GM21423 (cell line): ENCODE data around the gene JAML.

ENCODE experiments used
- ATAC-seq: cut with Tn5 transposase; IDR thresholded peaks from one replicate; pipeline ENCODE4 v1.9.1; 2021; ENCODE audit warnings: mild to moderate bottlenecking, moderate library complexity; ENCODE audit not compliant: unreplicated experiment

The JAML gene, protein sequence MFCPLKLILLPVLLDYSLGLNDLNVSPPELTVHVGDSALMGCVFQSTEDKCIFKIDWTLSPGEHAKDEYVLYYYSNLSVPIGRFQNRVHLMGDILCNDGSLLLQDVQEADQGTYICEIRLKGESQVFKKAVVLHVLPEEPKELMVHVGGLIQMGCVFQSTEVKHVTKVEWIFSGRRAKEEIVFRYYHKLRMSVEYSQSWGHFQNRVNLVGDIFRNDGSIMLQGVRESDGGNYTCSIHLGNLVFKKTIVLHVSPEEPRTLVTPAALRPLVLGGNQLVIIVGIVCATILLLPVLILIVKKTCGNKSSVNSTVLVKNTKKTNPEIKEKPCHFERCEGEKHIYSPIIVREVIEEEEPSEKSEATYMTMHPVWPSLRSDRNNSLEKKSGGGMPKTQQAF

GRCh38 chr11:118224511-118225188 is at the start of gene JAML:
TSS of gene JAML (minus strand) at chr11:118225011. CDS start at chr11:118214866, 10,145 bp downstream.
- peak; percentile 35 for ATAC-seq

DNA sequence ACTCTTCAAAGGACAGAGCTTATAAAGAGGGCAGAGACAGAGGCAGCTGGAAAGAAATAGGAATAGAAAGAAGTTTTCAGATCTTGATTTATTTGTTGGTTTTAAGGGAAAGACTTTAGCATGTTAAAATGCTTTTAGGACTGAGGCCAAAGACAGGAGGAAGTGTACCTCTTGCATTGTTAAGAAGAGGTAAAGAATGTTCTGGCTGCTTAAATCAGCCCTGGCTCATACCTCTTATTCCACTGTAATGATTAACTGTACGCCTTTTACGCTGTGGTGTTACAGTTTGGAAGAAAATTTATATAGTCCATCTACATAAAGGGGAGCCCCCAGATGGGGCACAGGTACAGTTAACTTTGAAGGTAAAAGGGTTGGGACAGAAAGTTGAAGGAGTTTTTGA is 49.4 kb upstream of the JAML start:
- ATAC-seq, result no peak

DNA sequence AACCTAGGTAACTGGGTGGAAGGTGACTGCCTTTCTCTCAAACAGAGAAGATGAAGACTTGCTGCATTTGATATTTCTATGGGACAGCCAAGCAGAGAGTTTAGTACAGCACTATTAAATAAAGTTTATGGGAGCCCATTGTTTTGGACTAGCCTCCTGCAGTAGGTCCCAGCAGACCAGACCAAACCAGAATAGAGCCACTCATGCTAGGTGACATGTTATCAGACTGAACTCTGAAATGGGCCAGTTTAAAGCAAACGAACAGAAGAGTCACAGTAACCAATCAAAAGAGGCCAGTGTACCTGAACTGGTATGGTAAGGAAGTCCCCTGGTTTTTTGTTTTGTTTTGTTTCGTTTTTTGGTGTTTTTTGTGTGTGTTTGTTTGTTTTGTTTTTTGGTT is 47.2 kb upstream of the JAML start:
- no peak for ATAC-seq

- ATAC-seq, result no peak
Measured at GRCh38 chr11:118267486-118267885, 42.7 kb upstream of the JAML start.

- no peak for ATAC-seq
Measured at GRCh38 chr11:118265954-118266353, 41.1 kb upstream of the JAML start.

GRCh38 chr11:118264569-118265465 is 40.0 kb upstream of the JAML start:
- ATAC-seq, result no peak

DNA sequence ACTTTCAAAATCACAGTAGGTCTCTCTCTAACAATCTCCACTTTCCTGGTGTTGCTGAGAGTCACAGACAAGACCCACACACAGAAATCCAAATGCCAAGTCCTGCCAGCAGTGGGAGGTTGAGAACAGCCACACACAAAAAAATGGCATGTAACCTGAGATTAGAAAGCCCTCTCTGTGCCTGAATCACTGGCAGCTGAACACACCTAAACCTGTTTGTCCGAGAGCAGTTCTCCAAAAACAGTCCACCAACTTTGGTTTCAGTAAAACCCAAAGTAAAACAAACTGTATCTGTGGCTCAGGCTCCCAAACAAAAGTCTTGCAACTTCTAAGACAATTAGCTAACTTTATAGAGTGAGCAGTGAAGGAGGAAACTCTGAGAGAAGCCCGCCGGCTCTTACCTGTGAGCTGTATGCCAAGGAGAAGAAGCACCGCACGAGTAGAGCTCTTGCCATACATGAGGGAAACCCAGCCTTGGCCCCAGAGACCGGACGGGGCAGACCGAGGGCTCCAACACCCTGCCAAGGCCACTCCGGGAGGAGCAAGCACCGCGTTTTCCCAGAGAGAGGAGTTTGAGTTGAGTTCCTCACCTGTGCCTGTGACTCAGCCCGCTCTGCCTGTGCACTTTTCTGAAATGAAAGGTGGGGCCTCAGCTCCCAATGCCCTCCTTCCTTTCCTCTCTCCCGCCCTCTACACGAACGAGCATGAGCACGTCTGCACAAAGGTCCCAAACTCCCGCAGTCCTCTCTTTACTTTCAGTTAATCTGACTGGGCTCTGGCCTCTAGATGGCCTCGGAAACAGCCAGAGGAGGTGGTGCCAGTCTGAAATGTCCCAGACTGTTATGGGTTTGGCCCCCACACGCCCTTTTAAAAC is 39.1 kb upstream of the JAML start, which contains the start of gene MPZL2:
MPZL2 (minus strand) TSS at position 603 of the 874 bp plus-strand sequence; CDS start at position 459, 144 bp downstream.
- ATAC-seq, result no peak

DNA sequence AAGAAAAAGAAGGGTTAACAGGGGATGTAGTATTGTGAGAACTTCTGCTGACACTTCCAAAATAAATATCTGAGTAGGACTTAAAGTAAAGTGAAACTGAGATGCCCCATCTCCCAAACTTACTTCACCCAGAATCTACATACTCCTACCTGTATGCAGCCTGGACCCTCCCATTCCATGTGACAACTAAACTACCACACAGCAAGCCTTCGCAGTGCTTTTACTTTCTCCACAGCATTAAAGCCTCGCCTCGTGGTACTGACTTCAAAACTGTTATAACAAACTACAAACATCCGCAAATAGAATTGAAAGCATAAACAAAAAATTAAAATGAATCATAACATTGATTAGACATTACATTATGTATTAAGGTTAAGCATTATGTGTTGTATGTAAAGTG is 38.3 kb upstream of the JAML start:
- no peak for ATAC-seq

DNA sequence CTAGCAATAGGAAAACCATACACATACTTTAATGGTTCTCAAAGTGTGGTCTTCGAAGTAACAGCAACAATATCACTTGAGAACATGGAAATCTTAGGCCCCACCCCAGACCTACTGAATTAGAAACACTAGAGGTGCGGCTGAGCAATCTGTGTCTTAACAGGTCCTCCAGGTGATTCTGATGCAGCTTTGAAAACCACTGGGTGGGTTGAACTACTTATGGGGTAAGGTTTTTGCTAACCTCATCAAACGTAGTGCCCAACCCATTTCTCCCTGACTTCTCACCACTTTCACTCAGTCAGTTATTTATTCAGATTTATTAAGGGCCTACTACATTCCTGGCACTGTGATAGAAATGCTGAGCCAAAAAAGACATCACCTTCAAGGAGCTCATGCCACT is 35.5 kb upstream of the JAML start:
- no peak for ATAC-seq

- ATAC-seq, result no peak
Measured at GRCh38 chr11:118259138-118259537, 34.3 kb upstream of the JAML start.

DNA sequence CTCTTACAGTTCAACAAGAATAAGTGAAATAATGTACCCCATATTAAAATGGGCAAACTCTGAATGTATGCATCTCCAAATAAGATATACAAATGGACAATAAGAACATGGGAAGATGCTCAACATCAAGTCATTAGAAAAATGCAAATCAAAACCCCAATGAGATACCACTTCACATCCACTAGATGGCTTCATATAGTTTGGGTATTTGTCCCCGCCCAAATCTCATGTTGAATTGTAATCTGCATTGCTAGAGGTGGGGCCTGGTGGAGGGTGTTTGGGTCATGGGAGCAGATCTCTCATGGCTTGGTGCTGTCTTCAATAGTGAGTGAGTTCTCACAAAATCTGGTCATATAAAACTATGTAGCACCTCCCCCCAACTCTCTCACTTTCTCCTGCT is 33.6 kb upstream of the JAML start:
- ATAC-seq, result no peak

DNA sequence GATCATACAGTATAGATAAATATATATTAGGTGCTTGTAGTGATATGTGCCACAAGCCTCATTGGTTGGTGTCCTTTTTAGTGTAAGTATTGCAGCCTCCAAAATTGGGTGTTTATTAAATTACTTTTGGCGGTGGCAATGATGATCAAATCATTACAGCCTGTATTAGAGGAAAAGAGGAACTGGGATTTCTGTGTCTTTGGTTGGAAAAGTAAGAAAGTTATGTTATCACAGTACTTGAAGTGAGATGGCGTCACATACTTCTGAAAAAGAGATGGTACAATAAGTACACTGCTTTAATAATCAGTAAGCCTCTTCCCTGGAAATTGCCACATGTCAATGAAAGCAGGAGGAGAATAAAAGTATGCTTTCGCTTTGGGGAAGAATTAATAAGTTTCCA is 27.9 kb upstream of the JAML start:
- ATAC-seq, result no peak

DNA sequence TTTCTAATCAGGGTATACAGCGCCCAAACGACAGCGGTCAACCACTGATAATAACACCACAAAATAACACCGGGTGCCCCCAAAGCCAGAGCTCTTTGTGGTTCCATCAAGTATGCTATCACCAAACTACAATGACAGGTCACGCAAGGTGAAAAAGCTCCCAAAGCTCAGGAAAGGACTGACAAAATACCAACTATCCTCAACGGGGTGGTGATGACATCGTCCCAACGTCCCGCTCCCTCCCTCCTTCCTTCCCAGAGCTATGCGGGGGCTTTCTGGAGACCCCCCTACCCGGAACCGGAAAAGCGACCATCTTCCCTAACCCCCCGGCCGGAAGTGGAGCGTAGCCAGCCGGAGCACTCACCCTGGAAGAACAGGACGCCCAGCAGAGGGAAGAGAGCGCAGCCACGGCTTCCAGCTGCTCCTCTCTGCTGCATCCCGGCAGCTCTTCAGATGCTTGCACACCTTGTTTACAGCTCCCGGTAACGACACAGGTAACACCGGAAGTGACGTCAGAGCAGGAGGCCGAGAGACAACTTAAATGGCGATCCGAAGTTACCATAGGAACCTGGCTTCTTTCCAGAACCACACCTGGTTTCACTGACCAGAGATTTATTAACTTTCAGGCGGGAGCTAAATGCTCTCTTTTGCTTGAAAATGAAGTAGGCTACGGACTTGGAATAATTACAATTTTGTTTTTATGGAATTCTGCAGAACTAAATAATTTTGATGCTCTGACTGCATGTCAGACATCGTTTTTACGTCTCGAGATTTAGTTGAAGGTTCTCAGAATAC is 27.2 kb upstream of the JAML start, which contains the start of gene MPZL3:
MPZL3 (minus strand) TSS at position 508 of the 795 bp plus-strand sequence; CDS start at position 437, 71 bp downstream.
- ATAC-seq, result peak; percentile 77

GRCh38 chr11:118247041-118247440 is 22.2 kb upstream of the JAML start:
- ATAC-seq, result no peak

DNA sequence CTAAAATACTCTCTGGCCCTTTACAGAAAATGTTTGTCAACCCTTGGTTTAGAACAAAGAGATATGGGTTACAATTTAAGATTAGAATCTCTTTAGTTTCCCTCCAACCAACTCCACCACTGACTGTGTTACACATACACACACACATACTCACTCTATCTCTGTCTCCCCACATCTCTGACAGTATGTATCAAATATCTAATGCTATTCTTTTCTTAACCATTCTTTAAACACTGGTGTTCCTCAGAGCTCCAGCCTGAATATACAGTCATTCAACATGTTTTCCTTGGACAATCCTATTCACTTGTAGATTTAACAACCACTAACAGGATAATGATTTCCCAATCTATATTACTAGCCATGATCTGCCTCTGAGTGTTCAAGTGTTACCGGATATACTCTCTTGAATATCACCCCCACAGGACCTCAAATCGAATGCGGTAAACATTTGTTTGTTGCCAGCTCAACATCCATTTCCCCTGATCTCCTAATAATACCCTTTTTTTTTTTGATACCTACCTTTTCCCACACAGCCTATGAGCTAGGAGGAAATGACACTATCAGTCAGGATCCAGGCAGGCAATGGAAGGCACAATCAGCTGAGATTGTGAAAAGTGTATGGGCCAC is 21.2 kb upstream of the JAML start:
- ATAC-seq, result no peak

DNA sequence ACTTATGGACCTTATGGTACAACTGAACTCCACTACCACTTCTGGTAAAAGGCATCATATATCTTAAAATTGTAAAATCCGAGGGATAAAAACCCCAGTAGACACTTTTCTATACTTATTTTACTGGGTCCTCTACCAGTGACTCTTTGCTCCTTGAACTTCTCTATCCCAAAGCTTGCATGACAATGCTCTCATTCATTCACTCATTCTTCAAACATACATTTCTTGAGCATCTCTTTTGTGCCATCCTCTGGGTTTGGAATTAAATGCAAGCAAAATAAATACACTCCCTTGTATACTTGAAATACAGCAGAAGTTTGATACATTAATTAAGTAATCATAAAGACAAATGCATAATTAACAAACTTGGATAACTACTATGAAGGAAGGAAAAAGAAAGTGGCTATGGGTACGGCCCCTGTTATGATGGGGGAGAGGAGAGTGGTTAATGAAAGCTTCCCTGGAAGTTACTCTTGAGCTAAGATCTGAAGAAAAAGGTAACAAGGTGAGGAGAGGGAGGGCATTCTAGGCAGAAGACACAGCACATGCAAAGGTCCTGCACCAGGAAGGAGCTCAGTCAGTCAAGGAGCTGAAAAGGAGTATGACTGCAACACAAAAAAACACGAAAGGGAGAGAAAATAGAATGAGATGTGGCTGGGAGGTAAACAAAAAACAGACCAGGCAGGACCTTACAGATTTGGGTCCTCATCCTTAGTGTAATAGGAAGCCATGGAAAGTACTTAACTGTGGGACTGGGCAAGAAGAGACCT is 19.4 kb upstream of the JAML start:
- no peak for ATAC-seq

DNA sequence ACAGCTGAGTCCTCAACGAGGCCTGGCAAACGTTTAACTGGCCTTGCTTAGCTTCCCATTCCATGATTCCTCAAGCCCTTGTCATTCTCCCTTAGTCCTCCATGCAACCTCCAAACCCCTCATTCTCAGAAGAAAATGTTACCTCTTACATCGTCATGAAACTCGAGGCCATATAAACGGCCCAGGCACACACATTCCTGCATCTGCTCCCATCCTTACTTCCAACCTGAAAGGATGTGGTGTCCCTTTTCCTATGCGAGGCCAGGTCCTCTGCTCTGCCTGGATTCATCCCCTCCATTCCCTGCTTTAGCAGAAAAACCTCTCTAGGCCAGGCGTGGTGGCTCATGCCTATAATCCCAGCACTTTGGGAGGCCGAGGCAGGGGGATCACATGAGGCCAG is 18.4 kb upstream of the JAML start:
- no peak for ATAC-seq

- no peak for ATAC-seq
Measured at GRCh38 chr11:118241764-118242098, 16.9 kb upstream of the JAML start.
